ENCODE data around the gene ACAD9.

Gene ACAD9

DNA sequence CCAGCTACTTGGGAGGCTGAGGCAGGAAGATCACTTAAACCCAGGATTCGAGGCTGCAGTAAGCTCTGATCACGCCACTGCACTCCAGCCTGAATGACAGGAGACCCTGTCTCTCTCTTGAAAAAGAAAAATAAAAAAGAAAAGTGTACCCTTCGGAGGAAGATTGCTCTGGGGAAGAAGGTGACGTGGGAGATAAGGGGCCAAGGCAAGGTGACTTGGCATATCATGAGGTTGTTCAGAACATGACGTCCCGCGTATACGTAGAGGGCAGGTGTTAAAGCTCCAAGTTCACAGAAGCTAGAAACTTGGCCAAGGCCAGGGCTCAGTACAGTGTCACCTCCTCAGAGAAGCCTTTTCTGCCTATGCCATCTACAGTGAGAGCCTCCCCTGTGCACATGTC, 6.7 kb upstream of the ACAD9 start:
- H3K27ac ChIP-seq: no peak overlapping the region
- TF ChIP-seq, protein P1, sequence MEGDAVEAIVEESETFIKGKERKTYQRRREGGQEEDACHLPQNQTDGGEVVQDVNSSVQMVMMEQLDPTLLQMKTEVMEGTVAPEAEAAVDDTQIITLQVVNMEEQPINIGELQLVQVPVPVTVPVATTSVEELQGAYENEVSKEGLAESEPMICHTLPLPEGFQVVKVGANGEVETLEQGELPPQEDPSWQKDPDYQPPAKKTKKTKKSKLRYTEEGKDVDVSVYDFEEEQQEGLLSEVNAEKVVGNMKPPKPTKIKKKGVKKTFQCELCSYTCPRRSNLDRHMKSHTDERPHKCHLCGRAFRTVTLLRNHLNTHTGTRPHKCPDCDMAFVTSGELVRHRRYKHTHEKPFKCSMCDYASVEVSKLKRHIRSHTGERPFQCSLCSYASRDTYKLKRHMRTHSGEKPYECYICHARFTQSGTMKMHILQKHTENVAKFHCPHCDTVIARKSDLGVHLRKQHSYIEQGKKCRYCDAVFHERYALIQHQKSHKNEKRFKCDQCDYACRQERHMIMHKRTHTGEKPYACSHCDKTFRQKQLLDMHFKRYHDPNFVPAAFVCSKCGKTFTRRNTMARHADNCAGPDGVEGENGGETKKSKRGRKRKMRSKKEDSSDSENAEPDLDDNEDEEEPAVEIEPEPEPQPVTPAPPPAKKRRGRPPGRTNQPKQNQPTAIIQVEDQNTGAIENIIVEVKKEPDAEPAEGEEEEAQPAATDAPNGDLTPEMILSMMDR (IDR thresholded peaks at IDR 0.05): no peak
- no peak for DNase-seq (ENCODE audit: low spot score)
- no peak overlapping the region for H3K4me3 ChIP-seq

DNA sequence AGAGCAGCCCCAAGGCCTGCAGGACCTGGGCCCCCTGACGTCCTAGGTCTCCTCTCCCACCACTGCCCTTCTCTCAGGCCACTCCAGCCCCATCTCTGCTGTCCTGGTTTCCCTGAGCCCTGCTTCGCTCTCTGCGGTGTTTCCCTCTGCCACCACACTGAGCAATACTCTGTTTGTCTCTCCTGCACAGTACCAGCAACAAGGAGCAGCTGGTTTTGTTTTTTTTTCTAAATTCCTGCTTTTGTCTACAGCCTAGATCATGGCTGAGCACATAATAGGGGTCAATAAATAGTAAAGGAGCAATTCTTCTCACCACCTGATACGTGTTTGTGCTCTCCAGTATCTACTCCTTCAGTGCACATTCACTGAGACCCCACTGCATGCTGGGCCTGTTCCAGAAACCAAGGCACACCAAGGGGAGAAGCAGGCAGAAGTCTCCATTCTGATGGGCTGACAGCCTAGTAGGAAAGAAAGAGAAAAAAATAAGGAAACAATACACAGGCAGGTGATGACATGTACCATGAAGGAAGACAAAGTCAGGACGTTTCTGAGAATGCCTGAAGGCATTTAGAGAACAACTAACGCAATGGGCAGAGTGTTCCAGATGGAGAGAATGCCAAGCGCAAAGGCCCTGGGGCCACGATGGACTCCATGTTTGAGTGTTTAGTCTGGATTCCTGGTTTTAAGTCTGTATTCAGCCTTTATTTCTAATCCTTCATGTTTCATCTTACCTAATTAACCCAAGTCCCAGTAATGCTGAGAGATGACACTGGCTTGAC, 6.0 kb upstream of the ACAD9 start:
- H3K27ac ChIP-seq: no peak overlapping the region
- no peak for DNase-seq (ENCODE audit: low spot score)
- TF ChIP-seq, protein P1 (IDR thresholded peaks at IDR 0.05): no peak
- no peak overlapping the region for H3K4me3 ChIP-seq

DNA sequence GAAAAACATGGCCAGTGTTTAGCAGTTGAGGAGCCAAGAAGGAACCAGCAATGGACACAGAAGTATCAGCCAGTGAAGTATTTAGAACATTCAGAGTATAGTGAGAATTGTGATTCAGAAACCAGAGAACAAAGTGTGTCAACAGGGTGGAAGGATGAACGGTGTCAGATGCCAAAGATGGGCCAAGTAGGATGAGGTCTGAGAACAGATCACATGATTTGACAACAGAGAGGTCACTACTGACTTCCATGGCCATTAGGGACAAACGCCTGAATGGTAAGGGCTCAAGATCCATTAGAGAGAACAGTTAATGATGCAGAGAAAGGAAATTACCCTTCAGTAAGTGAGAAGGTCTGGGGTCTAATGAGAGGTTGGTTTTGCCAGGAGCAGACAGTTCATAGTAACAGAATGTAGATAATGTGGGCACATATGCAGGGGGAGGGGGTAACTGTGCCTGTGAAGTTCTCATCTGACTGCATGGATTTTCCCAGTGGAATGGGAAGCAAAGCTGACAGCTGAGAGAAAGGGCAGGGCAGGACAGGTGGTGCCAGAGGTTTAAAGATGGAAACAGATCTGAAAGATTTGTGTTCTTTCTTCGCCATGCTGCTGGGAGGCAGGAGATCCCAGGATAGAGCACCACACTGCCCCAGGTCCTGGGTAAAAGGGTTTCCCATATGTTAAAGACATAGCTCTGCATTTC, 4.8 kb upstream of the ACAD9 start:
- Histone ChIP-seq H3K4me3 (no peak overlapping the region), H3K27ac (no peak overlapping the region)
- DNase-seq (ENCODE audit: low spot score): no peak
- TF ChIP-seq, protein P1 (IDR thresholded peaks at IDR 0.05): no peak

DNA sequence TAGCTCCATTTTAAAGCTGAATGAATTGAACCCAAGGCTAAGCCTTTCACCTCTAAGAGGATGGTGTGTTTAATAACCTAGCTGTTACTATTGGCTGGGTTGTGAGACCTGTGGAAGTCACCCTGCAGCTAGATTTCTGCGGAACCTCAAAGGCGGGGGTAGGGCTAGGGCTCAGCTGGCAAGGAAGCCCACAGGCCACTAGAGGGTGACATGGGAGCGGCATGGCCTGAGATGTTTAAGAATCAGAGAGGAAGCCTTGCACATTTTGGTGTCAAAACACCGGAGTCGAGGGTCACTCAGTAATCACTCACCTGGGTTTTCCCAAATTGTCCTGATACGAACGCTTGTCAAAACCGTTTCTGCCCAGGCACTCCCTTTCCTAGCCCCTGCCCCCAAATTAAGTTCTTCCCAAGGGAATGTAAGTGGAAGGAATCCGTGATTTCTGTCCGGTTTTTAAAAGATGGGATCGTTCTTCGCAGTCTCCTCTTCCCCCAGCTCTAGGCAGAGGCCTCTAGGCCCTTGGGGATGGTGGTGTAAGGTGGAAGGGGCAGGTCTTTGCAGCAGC, 3.8 kb upstream of the ACAD9 start:
- Histone ChIP-seq H3K4me3 (no peak overlapping the region), H3K27ac (no peak overlapping the region)
- TF ChIP-seq, protein P1 (IDR thresholded peaks at IDR 0.05): peak; percentile 25
- no peak for DNase-seq (ENCODE audit: low spot score)

DNA sequence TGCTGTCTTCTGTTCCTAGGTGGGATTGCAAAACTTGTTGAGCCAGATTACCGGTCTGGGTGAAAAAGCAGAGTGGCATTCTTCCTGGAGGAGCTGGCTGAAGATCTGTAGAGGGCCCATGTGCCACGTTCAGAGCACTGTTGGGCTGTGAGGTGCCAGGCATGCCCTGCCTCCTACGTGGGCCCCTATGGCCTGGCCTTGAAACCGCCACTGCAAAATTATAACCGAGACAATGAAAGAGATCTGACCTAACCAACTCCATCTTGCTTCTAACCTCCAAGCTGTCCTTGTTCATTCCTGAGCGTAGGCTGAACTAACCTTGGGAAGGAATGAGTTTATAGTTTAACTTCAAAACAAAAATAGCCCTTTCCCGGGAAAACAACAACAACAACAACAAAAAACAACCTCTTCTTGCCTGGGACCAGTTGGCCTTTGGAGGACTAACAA, 1.4 kb upstream of the ACAD9 start:
- H3K4me3 ChIP-seq: peak overlapping the region; percentile 95
- no peak for DNase-seq (ENCODE audit: low spot score)
- H3K27ac ChIP-seq: peak overlapping the region; percentile 84 to 98
- TF ChIP-seq, protein P1 (IDR thresholded peaks at IDR 0.05): no peak

DNA sequence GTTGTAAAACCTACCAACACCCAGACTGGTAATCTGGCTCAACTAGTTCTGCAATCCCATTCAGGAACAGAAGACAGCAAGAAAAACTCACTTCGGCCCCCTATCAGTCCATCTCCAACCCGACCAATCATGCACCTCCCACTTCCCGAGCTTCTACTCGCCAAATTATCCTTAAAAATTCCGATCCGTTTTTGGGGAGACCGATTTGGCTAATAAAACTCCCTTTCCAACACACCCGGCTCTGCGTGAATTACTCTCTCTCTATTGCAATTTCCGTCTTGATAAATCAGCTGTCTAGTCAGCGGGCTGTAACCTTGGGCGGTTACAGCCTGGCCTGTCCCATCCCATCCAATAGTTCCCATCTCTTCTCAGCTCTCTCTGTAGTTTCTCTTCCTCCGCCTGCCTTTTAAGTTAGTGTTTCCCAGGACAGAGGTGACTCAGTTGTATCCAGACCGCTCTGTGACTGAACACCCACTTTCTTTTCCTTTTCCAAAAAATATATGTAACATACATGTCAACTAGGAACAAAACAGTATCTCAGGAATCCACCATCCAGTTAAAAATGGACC, 780 bp upstream of the ACAD9 start:
- Histone ChIP-seq H3K27ac (peak overlapping the region; percentile 84 to 98), H3K4me3 (peak overlapping the region; percentile 95)
- DNase-seq (ENCODE audit: low spot score): no peak
- TF ChIP-seq, protein P1 (IDR thresholded peaks at IDR 0.05): no peak
